GM19467 (cell line): Measurements from ENCODE around the gene NPLOC4.
"Not testable (repeated sequence)": the region's sequence is repeated elsewhere in the genome, so short reads cannot be mapped to it uniquely, and the experiment has no call there.

ENCODE experiments used
- ATAC-seq: cut with Tn5 transposase; IDR thresholded peaks from one replicate; pipeline ENCODE4 v1.9.1; 2021; ENCODE audit warnings: mild to moderate bottlenecking, moderate library complexity; ENCODE audit not compliant: unreplicated experiment

NPLOC4 gene

DNA sequence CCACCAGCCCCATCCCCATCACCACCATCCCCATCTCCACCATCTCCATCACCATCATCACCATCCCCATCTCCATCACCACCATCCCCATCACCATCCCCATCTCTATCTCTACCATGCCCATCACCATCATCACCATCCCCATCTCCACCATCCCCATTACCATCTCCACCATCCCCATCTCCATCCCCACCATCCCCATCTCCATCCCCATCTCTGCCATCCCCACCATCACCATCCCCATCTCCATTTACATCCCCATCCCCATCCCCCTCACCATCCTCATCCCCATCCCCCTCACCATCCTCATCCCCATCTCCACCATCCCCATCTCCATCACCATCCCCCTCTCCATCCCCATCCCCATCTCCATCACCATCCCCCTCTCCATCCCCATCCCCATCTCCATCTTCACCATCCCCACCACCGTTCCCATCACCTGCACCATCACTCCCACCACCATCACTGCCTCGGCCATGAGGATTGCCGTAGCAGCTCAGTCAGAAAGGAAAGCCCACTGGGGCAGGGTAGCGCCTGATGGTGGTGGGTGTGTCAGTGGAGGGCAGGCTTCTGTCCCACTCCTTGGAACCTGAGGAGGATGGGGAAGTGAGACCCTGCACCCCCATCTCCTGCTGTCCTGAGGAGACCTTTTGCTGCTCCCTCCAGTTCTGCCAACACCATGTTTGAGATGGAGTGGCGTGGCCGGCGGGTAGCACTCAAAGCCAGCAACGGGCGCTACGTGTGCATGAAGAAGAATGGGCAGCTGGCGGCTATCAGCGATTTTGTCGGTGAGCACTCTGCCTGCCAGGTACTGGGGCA is 101.2 kb downstream of the NPLOC4 start:
- no peak for ATAC-seq

GRCh38 chr17:81535007-81535328 is 101.9 kb downstream of the NPLOC4 start:
- ATAC-seq, result no peak

GRCh38 chr17:81534157-81535006 is 102.5 kb downstream of the NPLOC4 start:
- no peak for ATAC-seq

- no peak for ATAC-seq
Observed at GRCh38 chr17:81533339-81534141, 103.4 kb downstream of the NPLOC4 start.

GRCh38 chr17:81532490-81533287 is 104.2 kb downstream of the NPLOC4 start:
- ATAC-seq, result no peak

DNA sequence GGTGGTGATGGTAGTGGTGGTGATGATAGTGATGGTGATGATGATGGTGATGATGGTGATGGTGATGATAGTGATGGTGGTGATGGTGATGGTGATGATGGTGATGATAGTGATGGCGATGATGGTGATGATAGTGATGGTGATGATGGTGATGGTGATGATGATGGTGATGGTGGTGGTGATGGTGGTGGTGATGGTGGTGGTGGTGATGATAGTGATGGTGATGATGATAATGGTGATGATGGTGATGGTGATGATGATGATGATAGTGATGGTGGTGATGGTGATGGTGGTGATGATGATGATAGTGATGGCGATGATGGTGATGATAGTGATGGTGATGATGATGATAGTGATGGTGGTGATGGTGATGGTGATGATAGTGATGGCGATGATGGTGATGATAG is 104.9 kb downstream of the NPLOC4 start:
- ATAC-seq, result not testable (repeated sequence)

DNA sequence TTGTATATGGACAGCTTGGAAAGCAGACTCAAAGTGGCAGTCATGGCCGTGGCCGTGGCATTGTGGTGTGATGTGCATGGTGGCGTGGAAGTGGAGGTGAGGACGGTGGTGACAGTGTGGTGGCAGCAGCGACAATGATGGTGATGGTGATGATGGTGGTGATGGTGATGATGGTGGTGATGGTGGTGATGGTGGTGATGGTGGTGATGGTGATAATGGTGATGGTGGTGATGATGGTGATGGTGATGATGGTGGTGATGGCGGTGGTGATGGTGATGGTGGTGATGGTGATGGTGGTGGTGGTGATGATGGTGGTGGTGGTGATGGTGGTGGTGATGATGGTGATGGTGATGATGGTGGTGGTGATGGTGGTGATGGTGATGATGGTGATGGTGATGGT is 105.9 kb downstream of the NPLOC4 start:
- ATAC-seq, result not testable (repeated sequence)

DNA sequence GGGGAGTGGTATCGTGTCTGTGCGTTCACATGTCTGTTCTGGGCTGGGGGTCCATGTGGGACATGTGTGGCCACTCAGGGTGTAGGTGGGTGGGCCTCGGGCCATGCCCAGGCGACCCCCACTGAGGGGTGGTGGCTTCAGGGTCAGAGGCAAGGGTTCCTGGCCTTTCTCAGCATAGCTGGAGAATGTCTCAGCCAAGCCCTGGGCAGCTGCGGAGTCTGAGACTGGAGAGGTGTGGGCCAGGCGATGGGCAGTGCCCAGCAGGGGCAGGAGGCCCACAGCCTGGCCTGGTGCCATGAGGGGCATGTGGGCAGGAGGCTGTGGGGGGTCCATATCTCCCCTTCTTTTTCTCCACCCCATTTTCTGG is 107.5 kb downstream of the NPLOC4 start:
- ATAC-seq, result no peak

DNA sequence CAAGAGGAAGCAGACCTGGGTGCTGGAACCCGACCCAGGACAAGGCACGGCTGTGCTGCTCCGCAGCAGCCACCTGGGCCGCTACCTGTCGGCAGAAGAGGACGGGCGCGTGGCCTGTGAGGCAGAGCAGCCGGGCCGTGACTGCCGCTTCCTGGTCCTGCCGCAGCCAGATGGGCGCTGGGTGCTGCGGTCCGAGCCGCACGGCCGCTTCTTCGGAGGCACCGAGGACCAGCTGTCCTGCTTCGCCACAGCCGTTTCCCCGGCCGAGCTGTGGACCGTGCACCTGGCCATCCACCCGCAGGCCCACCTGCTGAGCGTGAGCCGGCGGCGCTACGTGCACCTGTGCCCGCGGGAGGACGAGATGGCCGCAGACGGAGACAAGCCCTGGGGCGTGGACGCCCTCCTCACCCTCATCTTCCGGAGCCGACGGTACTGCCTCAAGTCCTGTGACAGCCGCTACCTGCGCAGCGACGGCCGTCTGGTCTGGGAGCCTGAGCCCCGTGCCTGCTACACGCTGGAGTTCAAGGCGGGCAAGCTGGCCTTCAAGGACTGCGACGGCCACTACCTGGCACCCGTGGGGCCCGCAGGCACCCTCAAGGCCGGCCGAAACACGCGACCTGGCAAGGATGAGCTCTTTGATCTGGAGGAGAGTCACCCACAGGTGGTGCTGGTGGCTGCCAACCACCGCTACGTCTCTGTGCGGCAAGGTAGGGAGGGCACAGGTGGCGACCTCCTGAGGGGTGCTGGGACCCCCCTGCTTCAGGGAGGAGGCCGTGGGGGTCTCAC is 108.1 kb downstream of the NPLOC4 start:
- ATAC-seq, result no peak

- no peak for ATAC-seq
Observed at GRCh38 chr17:81528384-81528650, 108.6 kb downstream of the NPLOC4 start.

DNA sequence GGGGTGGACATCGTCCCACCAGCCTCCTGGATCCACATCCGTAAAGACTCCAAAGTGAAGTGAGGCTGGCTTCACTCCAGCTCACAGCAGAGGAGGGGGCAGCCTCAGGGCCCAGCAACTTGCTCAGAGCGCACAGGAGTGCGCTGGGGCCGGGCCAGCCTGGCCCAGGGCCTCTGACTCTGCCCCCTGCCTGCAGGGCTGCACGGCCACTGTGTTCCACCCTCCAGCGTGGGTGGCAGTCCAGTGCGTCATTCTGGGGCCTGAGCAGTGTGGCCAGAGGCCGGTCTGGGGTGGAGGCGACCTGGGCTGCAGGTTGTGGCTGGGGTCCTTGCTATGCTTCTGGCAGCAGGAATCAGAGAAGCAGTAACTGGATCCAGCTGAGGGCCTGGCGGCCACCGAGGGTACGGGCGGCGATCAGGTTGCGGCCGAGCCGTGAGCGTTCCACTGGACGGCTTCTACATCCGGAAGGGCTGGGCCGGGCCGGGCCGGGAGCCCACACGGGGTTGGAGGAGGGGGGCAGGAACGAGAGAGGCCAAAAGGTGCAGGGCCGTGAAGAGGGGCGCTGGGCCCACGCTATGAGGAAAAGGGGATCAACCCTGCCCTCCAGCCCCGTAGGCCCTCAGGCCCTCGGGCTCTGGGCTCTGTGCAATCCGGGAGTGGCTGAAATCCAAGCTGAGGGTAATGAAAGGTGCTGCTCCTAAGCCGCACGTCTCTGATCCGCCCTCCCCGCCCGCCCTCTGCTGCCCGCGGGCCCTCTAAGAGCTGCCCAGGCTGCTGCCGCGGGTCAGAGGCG is 109.1 kb downstream of the NPLOC4 start, which contains the start of gene FSCN2:
TSS of gene FSCN2 (plus strand) at position 787 of the 793 bp plus-strand sequence. CDS start 155 bp downstream, outside the sequence.
- ATAC-seq, result no peak

DNA sequence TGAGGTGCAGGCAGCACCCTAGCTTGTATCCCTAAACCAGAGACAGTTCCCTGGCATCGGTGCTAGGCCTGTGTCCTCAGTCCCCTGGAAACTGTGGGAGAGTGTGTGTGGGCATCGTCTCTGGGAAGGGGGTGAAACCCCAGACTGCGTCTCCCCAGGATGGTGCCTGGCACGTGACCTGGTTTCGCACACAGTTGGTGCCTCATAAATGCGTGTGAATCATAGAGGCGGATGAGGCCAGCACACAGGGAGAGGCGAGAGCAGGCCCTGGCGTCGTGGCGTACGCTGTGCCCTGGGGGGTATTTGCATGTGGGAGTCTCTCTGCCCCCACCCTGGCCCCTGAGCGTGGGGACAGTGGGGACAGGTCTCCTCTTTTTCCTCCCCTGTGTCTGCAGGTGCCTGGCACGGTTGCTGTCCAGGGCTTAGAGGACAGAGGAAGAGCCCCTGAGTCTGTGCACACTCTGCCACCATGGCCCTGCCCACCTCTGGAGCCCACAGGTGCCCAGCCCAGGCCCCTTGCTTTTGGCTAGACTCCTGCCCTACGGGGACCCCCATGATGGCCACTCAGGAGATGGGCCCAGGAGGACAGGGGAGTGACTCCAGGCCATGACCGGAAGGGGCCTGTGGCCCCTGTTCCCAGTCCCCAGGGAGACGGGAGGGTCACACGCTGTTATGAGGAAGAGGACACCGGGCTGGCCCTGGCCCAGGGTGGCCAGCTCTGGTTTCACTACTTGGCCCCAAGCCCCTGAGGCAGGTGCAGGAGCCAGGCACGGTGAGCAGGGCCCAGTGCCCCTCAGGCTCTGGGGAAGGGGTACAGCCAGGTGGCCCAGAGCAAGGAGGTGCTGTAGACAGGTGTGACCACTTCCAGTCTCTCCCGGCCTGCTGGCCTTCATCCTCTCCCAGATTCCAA is 110.0 kb downstream of the NPLOC4 start:
- no peak for ATAC-seq

DNA sequence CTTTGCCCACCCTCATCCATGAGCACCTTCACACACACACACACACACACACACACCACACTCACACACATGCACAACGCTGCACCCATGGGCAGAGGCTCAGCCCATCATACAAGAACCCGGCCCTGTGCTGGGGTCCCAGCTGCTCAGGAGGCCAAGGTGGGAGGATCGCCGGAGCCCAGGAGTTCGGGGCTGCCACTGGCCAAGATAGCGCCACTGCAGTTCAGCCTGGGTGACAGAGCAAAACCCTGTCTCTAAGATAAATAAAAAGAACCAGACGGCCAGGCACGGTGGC is 112.1 kb downstream of the NPLOC4 start:
- no peak for ATAC-seq

DNA sequence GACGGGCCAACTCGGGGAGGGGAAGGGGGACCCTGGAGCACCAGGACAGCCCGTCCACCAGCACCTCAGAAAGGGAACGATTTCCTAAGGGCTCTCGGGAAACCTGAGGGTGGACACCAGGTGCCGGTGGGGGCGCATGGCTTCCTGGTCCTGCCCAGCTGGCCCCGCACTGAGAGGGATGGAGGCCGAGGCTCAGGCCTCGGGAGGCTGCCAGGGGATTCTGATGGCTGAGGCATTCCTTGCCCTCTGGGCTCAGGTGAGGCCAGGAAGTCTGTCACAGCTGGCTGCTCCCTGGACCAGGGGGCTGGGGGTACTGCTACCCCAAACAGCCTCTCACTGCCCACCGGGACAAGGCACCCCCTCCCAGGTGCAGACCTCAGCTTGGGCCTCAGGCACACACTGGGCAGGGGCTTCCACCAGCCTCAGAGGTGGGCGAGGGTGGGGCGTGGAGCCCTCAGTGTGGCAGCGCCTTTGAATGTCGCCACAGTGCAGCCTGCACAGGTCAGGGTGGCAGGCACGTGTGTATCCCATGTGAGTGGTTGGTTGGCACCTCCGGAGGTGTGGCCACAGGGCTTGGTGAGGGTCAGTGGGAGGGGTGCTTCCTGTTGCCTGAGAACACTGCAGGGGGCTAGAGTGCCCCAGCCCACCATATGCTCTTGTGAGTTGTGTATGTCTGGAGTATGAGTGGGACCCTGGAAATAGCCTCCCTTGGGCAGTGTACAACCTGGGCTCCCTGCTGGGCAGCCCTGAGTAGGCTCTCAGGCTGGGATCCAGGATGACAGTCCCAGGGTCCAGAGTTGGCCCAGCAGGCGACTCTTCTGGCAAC is 112.7 kb downstream of the NPLOC4 start:
- ATAC-seq, result no peak

DNA sequence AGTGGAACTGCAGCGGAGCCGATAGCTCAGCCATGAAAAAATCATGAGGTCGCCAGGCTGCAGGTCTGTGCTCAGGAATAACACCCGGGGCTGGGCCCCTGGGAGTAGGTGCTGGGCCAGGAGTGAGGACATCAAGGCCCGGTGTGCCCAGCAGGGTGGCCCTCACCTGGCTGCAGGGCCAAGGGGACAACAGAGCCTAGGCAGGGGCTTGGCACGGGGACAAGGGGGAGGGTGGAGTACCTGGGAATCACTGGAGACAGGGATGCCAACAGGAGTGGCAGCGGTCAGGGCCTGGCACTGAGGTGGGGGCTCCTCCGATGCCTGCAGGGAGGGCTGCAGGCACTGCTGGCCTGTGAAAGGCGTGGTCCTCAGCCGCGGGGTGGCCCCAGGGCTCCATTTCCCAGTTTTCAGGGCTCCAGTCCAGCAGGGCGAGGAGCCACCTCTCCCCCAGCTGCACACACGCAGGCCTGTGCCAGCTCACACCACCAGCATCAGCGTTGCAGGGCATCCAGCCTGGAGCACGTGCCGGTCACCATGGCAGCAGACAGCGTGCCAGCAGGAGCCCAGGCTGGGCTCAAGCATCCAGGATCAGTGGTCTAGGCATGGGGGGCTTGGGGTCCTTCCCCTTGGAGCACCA is 113.4 kb downstream of the NPLOC4 start:
- ATAC-seq, result no peak

DNA sequence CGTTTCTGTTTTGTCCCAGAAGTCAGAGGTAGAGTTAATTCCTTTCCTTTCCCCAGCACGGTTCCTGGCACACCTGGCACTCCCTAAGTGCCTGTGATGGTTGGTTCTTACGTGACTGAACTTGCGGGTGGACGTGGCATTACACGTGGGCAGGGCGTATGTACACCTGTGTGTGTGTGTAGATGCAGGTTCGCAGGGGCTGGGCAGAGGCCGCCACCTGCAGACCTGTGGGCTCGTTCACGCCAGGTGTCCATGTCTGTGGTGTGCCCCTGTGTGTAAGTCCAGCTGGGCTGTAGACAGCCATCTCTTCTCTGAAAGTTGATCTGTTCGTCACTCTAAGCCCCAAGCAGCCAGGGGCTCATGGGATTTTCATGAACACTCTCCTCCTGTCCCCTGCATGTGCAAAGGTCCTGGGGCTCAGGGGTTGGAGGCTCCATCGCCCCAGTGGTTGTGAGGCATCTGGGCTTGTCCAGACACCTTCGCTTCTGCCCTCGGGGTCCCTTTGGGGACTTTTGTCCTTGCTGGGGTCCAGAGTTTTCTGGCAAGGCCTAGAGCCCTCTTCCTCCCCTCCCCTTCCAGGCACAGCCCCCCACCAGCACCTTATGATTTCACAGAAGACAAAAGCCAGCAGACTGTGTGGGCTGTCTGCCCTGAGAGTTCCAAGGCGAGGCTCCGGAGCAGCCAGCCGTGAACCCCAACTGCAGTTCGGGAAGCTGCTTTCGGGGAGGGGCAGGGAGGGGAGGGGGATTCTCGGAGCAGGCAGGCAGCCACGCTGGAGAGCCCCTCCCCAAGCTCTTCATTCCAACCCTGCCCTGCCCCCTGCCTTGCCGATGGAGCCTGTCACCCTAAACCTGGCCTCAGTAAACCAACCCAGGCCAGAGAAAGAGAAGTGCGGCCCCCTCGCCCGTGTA is 114.2 kb downstream of the NPLOC4 start:
- no peak for ATAC-seq
